Central memory CD4-positive, alpha-beta T cell (primary cell): ENCODE results near the gene SF3B1.
"Not testable (repeated sequence)": the region's sequence is repeated elsewhere in the genome, so short reads cannot be mapped to it uniquely, and the experiment has no call there.

Source experiments
- DNase-seq: peaks from one replicate; pipeline ENCODE4 v3.0.0; 2022

Gene SF3B1

DNA sequence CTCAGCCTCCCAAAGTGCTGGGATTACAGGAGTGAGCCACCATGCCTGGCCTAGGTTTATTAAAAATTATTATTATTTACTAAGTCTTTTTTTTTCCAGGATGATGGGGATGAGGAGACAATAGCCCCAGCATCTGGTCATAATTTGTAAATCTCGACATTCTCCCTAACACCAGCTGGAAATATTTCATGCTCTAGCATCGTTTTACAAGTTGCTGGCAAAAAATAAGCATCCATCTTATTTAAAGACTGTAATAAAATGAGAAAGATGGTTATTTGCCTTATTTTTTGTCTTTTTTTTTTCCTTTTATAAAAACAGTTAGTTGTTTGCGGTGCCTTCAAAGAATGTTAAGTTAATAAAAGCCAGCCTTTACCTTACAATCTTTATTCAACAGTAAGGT, 56.7 kb downstream of the SF3B1 start:
- no peak for DNase-seq

- no peak for DNase-seq
Measured at GRCh38 chr2:197377670-197378069, 57.2 kb downstream of the SF3B1 start.

DNA sequence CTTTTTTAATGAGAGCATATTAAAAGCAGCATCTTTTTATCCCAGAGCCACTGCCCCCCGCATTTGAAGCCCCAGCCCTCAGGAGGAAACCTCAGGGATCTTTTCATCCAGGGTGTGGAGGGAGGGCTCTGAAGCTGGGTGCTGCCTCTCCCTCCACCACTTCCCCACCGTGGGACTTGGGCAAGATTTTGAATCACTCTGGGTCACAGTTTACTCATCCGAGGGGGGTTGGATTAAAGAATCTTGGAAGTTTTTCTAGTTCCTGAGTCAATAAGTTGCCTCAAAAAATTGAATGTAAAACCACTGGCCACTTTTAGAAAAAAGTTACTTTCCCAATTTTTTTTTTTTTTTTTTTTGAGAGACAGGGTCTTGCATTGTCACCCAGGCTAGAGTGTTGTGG, 62.2 kb downstream of the SF3B1 start:
- no peak for DNase-seq

- DNase-seq: not testable (repeated sequence)
Measured at GRCh38 chr2:197370664-197371063, 64.2 kb downstream of the SF3B1 start.

GRCh38 chr2:197369933-197370320, 64.9 kb downstream of the SF3B1 start:
- DNase-seq: no peak

- no peak for DNase-seq
Measured at GRCh38 chr2:197369228-197369932, 65.4 kb downstream of the SF3B1 start.

DNA sequence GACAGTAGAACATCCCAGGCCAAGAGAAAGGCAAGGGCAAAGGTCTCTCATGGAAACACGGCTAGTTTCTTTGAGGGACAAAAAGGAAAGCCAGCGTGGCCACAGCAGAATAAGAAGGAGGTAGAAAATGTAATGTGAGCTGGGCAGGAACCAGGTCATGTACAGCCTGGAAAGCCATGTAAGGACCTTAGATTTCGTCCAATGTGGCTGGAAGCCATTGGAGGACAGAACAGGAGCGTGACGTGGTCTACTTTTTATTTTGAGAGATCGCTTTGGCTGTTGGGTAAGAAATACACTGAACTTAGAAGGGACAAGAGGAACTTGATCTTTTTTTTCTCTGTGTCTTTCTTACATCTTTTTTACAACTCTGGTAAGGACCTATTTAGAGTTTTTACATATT, 66.4 kb downstream of the SF3B1 start:
- DNase-seq: no peak

DNA sequence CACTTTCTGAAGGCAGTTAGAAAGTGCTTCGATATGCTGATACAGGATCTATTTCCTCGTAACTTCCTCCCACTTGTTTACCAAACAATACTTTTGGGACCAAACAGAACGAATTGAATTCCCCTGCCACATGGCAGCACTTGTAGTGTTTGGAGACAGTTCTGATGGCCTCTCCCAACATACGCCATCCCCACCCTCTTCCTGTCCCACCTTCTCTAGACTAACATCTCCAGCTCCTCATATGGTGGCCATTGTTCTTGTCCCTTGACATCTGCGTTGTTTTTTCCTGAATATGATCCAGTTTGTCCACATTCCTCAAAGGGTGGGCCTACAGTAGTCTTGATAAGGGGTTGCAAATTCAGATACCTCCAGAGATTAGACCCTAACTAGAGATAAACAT, 70.8 kb downstream of the SF3B1 start:
- DNase-seq: no peak

- no peak for DNase-seq
Measured at GRCh38 chr2:197360744-197361156, 74.1 kb downstream of the SF3B1 start.

GRCh38 chr2:197359859-197360258, 75.0 kb downstream of the SF3B1 start:
- no peak for DNase-seq

- no peak for DNase-seq
Measured at GRCh38 chr2:197358931-197359330, 75.9 kb downstream of the SF3B1 start.

GRCh38 chr2:197357986-197358385, 76.8 kb downstream of the SF3B1 start:
- no peak for DNase-seq

DNA sequence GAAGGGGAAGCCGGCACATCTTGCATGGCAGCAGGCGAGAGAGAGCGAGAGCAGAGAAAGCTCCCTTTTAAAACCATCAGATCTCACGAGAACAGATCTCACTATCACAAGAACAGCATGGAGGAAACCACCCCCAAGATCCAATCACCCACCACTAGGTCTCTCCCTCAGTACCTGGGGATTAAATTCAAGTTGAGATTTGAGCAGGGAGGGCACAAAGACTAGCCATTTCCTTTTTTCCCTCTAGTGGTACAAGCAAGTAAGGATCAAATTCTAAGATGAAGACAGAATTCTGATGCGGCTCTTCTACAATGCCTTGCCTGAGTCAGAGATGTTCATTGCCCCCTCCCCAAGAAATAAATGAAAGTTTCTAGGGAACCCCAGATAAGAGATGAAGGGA, 78.7 kb downstream of the SF3B1 start:
- DNase-seq: peak; percentile 3

DNA sequence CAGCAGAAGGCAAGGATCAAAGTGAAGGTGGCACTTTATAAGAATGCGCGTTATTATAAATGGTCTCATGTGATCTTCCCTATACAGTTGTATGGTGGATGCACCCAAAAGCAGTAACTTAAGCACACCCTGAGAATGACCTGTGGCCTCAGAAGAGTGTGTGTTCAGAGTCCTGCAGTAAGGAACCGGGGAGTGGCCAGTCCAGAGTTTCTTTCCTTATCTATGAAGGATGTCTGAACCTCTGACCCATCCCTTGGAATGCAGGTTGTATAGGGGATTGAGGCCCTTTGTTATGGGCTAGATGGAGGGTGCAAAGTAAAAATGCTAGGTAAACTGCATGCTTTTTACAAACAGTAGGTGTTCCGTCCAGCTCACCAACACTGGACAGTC, 80.7 kb downstream of the SF3B1 start:
- no peak for DNase-seq

GRCh38 chr2:197353393-197354168, 81.2 kb downstream of the SF3B1 start:
- DNase-seq: no peak

DNA sequence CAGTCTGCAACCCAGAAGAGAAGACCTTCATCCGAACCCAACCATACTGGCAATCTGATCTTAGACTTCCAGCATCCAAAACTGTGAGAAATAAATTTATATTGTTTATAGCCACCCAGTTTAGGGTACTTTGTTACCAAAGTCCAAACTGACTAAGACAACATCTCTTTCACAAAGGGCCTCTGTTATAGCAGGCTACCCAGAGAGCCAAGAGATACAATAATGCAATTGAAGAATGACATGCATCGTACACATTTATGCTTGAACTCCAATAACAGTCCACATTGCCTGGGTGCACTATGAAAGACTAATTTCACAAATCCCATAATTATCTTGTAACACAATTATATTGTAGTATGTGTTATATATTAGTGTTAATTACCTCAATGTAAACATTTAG, 85.1 kb downstream of the SF3B1 start:
- no peak for DNase-seq

DNA sequence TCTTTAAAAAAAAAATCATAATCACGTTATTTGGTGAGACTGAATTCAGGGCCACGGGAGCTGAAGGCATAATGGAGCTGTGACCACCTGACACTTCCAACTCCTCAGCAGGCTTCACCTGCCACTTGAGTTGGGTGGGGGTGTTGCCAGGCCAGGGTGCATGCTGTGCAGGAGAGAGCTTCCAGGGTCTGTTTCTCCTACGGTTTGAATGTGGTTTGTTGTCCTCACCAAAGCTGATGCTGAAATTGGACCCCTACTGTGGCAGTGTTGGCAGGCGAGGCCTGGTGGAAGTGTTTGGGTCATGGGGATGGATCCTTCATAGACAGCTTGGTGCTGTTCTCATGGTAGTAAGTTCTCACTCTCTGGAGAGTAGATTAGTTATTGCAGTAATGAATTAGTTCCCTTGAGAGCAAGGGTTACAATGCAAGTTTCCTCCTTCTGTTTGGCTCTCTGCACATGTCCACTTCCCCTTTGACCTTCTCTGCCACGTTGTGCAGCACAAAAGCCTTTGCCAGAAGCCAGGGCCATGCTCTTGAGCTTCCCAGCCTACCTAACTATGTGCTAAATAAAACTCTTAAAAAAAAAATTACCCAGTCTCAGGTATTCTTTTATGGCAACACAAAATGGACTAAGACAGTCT, 86.0 kb downstream of the SF3B1 start:
- no peak for DNase-seq

DNA sequence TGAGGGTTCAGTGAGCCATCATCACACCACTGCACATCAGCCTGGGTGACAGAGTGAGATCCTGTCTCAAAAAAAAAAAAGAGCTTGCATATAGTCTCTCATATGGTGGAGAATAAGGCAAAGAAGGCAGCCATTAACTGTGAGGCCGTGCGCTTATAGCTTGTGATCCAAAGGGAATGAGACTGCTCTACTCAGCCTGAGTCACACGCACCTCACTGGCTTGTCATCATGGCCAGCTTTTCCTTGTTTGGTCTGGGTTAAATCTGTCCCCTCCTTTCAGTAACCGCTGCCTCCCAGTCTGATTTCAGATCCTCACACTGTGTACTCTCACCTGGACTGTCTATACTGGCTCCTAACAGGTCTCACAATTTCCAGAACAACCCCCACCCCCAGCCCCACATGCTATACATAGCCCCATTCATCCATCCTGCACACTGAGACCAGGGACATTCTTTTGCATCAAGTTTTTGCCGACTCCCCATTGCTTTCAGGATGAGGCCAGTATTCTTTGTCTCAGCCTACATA, 88.9 kb downstream of the SF3B1 start:
- DNase-seq: no peak

DNA sequence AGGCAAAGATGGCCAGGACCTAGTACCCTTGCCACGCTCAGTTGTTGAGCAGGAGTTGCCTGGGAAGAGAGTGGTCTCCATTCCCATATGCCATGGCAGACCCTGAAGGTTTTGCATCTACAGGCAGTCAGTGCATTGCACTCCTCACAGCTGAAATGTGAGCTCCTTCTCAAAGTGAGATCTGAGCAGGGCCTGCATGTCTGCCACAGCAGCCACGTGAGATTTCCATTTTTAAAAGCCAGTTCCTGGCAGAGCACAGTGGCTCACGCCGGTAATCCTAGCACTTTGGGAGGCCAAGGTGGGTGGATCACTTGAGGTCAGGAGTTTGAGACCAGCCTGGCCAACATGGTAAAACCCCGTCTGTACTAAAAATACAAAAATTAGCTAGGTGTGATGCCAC, 90.9 kb downstream of the SF3B1 start:
- DNase-seq: not testable (repeated sequence)

- no peak for DNase-seq
Measured at GRCh38 chr2:197340591-197340990, 94.2 kb downstream of the SF3B1 start.
